Activated T-cell treated with anti-CD3 and anti-CD28 coated beads, Interleukin-2, amount 50 U/mL, for 4 hours (primary cell): Measurements from ENCODE around the gene FHAD1. TPM values are rescaled to one million over a fixed set of nuclear protein-coding genes. Genes with fewer than 3 reads are reported as not detected.

ENCODE experiments used
- ATAC-seq, 2 donors: fragments of 200-7000 bp; cut with Tn5 transposase; one replicate each; pipeline ENCODE4 v1.10.0; 2021
- DNase-seq: peaks from one replicate; pipeline ENCODE4 v3.0.0-alpha.2; 2020
- H3K27me3 Mint-ChIP-seq: one replicate; pipeline ENCODE4 v1.8.0; 2021; ENCODE audit warnings: low read depth, mixed read lengths
- H3K36me3 Mint-ChIP-seq: one replicate; pipeline ENCODE4 v1.8.0; 2022; ENCODE audit warnings: mixed read lengths; ENCODE audit not compliant: insufficient read depth
- H3K4me1 Mint-ChIP-seq: one replicate; pipeline ENCODE4 v1.8.0; 2021; ENCODE audit warnings: low read depth, mixed read lengths
- H3K4me3 Mint-ChIP-seq: one replicate; pipeline ENCODE4 v1.8.0; 2021; ENCODE audit warnings: mild to moderate bottlenecking, moderate library complexity, mixed read lengths
- H3K9me3 Mint-ChIP-seq: one replicate; pipeline ENCODE4 v1.8.0; 2021; ENCODE audit warnings: mixed read lengths
- total RNA-seq, 3 donors: library from RNA; stranded (reverse); gene quantifications; one replicate each; pipeline ENCODE4 v1.2.1, GENCODE V29; 2021

FHAD1 gene
- total RNA-seq, 3 donors from 2014 or later = 0.08 to 0.50 (median 0.20) TPM

DNA sequence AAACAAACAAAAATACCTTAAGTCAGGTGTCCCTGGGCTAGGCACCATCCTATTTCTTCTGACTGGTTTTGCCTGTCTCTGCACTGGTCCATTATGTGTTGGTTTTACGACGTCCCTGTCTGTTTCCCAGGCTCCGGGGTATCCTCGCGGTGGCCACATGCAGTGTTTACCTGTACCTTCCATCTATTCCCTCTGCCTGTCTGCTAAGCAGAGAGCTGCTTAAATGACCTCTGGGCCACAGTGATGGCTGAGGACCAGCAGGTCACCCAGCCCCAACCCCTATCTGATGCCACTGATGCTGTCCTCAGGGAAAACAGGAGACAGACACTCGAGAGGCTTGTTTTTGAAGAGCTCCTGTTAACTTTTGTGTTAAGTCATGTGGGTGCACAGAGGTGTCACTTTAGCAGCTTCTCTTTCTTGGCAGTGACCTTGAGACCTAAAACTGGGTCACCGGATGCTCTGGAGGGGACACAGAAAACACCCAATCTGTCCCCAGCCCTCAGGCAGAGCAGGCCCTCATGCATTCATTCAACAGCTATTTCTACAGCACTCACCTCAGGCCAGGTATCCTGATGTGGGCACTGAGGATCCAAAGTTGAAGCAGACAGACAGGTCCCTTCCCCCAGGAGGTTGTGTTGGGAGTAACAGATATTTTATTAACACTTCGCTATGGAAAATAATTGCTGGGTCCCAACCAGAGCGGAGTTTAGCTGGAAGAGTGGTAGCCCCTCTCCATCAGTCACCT lies 158.3 kb downstream of the FHAD1 start:
- Mint-ChIP-seq H3K4me3 (peak overlapping the region; percentile 68), H3K27me3 (no peaks in the 10 kb centered on the region), H3K9me3 (no peaks in the 10 kb centered on the region), H3K4me1 (peaks cover 16% of the 10 kb centered on the region), H3K36me3 (no peaks in the 10 kb centered on the region)
- ATAC-seq (no peak), DNase-seq (no peak)

- DNase-seq = no peak
- H3K4me1 Mint-ChIP-seq = peaks cover 21% of the 10 kb centered on the region
- H3K9me3 Mint-ChIP-seq = no peaks in the 10 kb centered on the region
- H3K27me3 Mint-ChIP-seq = no peaks in the 10 kb centered on the region
- peaks cover under 1% of the 10 kb centered on the region for H3K36me3 Mint-ChIP-seq
- H3K4me3 Mint-ChIP-seq = no peak overlapping the region
- ATAC-seq = no peak
Measured at GRCh38 chr1:15406614-15407559, 159.9 kb downstream of the FHAD1 start.

DNA sequence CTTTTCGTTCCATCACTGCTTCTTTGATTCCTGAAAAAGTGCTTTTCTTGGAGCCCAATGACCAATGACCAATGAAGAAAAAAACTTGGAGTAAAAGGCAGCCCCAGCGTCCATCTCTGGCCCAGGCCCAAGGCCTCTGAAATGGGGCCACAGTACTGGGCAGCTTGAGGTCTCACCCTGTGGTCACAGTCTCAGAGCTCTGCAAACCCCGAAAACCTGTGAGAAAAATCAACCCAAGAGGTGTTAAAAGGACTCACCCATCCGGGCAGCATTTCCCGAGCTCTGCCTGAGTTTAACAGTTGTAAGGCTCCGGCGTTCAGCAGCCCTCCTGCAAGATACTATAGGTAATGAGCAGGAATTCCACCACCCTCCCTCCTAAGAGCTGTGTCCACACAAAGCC lies 160.6 kb downstream of the FHAD1 start:
- peaks cover 28% of the 10 kb centered on the region for H3K4me1 Mint-ChIP-seq
- no peak overlapping the region for H3K4me3 Mint-ChIP-seq
- DNase-seq = no peak
- H3K27me3 Mint-ChIP-seq = no peaks in the 10 kb centered on the region
- no peaks in the 10 kb centered on the region for H3K9me3 Mint-ChIP-seq
- peaks cover 7% of the 10 kb centered on the region for H3K36me3 Mint-ChIP-seq
- no peak for ATAC-seq

DNA sequence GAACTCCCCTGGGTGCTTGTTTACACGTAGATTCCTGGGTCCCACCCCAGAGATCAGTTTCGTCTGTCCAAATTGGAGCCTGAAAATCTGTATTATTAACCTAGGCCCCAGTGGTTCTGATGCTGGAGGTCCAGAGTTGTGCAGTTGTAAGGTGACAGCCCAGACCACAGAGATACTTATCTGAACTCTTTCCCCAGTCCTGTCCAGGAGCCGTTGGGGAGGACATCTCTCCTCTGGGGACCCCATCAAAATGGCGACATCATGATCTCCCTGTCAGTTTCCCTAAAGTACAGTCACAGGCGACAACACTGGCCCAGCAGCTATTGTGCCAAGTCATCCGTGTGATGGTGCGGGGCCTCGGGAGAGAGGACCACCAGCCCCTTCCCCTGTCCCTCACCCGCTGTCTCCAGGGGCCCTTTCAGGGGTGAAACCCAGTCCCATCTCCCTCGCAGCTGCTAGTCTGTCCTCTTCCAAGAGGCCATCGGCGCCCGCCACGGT lies 161.9 kb downstream of the FHAD1 start:
- Mint-ChIP-seq H3K4me3 (peak overlapping the region; percentile 94), H3K27me3 (no peaks in the 10 kb centered on the region), H3K9me3 (no peaks in the 10 kb centered on the region), H3K36me3 (peaks cover 7% of the 10 kb centered on the region), H3K4me1 (peaks cover 39% of the 10 kb centered on the region)
- no peak for DNase-seq
- no peak for ATAC-seq

- ATAC-seq (peak; percentile 89 to 92), DNase-seq (peak; percentile 90)
- H3K9me3 Mint-ChIP-seq = no peaks in the 10 kb centered on the region
- peak within 1 kb of the TSS; percentile 94 for H3K4me3 Mint-ChIP-seq
- peaks cover 46% of the 10 kb centered on the region for H3K4me1 Mint-ChIP-seq
- no peaks in the 10 kb centered on the region for H3K27me3 Mint-ChIP-seq
- peaks cover 9% of the 10 kb centered on the region for H3K36me3 Mint-ChIP-seq
Measured at GRCh38 chr1:15409388-15410222, 162.6 kb downstream of the FHAD1 start, which contains the start of gene EFHD2. Gene EFHD2 (plus strand): TSS chr1:15409888. CDS start chr1:15409972, 84 bp downstream.

- no peak for DNase-seq
Measured at GRCh38 chr1:15410223-15410883, 163.3 kb downstream of the FHAD1 start.

DNA sequence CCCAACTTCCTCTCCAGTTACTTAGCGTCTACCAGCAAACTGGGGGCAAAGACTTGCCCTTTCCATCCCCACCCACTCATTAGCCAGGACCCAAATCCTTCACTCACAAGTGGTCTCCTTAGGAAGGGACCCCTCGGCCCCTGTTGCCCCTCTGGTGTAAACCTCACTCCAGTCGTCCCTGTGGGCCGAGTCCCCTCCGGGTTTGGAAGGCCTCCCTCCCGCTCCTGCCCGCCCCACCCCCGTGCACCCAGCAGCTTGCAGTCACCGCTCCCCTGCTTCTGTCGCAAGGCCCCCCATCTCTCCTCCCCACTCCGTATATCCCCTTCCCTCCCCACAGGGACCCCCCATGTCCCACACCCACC lies 163.8 kb downstream of the FHAD1 start:
- ATAC-seq = no peak

More at GRCh38 chr1:15410223-15410883, 163.3 kb downstream of the FHAD1 start:
- H3K4me1 Mint-ChIP-seq = peaks cover 51% of the 10 kb centered on the region
- H3K9me3 Mint-ChIP-seq = no peaks in the 10 kb centered on the region
- H3K4me3 Mint-ChIP-seq = peak overlapping the region; percentile 94
- peak in 1 of 2 donors; percentile 1 for ATAC-seq
- peaks cover 15% of the 10 kb centered on the region for H3K36me3 Mint-ChIP-seq
- no peaks in the 10 kb centered on the region for H3K27me3 Mint-ChIP-seq

DNA sequence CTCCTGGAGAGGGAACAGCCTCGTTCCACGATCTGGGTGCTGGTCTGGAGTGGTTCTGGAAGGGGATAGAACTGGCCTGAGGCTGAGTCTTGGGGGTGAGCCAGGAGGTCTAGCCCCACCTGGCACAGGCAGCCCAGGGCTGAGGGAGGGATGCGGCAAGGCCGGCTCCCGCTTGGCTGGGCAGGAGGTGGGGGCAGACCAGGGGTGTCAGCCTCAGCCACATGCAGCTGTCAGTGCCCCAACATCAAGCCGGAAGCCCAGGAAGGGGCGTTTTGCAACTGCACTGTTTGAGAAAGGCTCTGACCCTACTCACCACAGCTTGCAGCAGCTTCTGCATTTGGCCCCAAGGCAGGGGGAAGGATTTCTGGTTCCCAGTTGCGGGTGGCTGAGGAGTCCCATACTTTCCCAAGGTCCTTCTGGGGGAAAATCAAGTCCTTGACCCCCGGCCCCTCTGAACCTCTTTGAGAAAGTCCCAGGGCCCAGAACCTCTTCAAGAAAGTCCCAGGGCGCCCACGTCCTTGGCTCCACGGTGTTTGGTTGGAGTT lies 164.6 kb downstream of the FHAD1 start:
- Mint-ChIP-seq H3K36me3 (peaks cover 15% of the 10 kb centered on the region), H3K4me3 (peak overlapping the region; percentile 94), H3K9me3 (no peaks in the 10 kb centered on the region), H3K4me1 (peaks cover 63% of the 10 kb centered on the region), H3K27me3 (no peaks in the 10 kb centered on the region)
- DNase-seq (no peak), ATAC-seq (no peak)

More for the DNA sequence above, 163.8 kb downstream of the FHAD1 start:
- H3K36me3 Mint-ChIP-seq = peaks cover 15% of the 10 kb centered on the region
- peaks cover 56% of the 10 kb centered on the region for H3K4me1 Mint-ChIP-seq
- H3K27me3 Mint-ChIP-seq = no peaks in the 10 kb centered on the region
- DNase-seq = no peak
- H3K4me3 Mint-ChIP-seq = peak overlapping the region; percentile 94
- H3K9me3 Mint-ChIP-seq = no peaks in the 10 kb centered on the region

GRCh38 chr1:15412175-15412800 lies 165.3 kb downstream of the FHAD1 start:
- no peaks in the 10 kb centered on the region for H3K9me3 Mint-ChIP-seq
- ATAC-seq = peak; percentile 48 to 51
- H3K27me3 Mint-ChIP-seq = no peaks in the 10 kb centered on the region
- H3K36me3 Mint-ChIP-seq = peaks cover 15% of the 10 kb centered on the region
- peak overlapping the region; percentile 94 for H3K4me3 Mint-ChIP-seq
- DNase-seq = peak; percentile 38
- peaks cover 63% of the 10 kb centered on the region for H3K4me1 Mint-ChIP-seq

- Mint-ChIP-seq H3K27me3 (no peaks in the 10 kb centered on the region), H3K4me3 (peak overlapping the region; percentile 94), H3K9me3 (no peaks in the 10 kb centered on the region), H3K36me3 (peaks cover 15% of the 10 kb centered on the region), H3K4me1 (peaks cover 68% of the 10 kb centered on the region)
- DNase-seq (no peak), ATAC-seq (no peak)
Measured at GRCh38 chr1:15412843-15413242, 165.8 kb downstream of the FHAD1 start.

- no peaks in the 10 kb centered on the region for H3K27me3 Mint-ChIP-seq
- peaks cover 15% of the 10 kb centered on the region for H3K36me3 Mint-ChIP-seq
- no peak overlapping the region for H3K4me3 Mint-ChIP-seq
- H3K9me3 Mint-ChIP-seq = no peaks in the 10 kb centered on the region
- DNase-seq (no peak), ATAC-seq (no peak)
- peaks cover 68% of the 10 kb centered on the region for H3K4me1 Mint-ChIP-seq
Measured at GRCh38 chr1:15413563-15414444, 166.8 kb downstream of the FHAD1 start.

DNA sequence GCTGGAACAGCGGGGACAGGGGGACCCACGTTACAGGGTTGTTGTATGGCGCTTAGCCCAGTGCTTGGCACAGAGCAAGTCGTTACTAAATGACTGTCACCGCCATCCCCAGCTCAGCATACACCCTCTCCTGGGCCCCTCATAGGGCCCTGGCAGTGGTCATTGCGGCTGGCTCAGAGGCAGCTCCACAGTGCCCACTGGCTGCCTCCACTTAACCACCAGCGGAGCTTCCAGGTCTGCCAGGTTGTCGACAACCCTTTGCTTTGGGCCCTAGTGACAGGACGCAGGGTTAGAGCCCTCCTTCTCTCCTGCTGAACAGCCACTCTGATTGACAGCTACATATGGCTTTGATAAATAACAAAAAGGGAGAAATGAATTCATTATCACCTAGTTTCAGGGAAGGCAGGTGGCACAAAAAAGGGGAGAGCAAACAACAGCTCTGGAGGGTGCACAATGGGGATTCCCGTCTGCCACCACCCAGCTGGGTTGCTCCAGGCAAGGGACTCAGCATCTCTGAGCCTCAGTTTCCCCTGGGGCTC lies 167.5 kb downstream of the FHAD1 start:
- ATAC-seq (no peak), DNase-seq (no peak)
- H3K36me3 Mint-ChIP-seq = peaks cover 15% of the 10 kb centered on the region
- H3K9me3 Mint-ChIP-seq = no peaks in the 10 kb centered on the region
- H3K27me3 Mint-ChIP-seq = no peaks in the 10 kb centered on the region
- peak overlapping the region; percentile 26 for H3K4me3 Mint-ChIP-seq
- peaks cover 66% of the 10 kb centered on the region for H3K4me1 Mint-ChIP-seq
